H1 (cell line): ENCODE results near the gene LPP. TPM values are rescaled to one million over a fixed set of nuclear protein-coding genes. Genes with fewer than 3 reads are reported as not detected.

Experiments
- ASH2L ChIP-seq: fragments of 200-600, 300-600 bp; sonication (generic); IDR thresholded peaks from one replicate; pipeline ENCODE4 v1.7.1; 2017; ENCODE audit warnings: low read length
- CREB1 ChIP-seq: IDR thresholded peaks from 2 replicates; pipeline ENCODE4 v1.6.1; 2012; ENCODE audit warnings: inconsistent platforms
- CTCF ChIP-seq, 3 experiments: IDR thresholded peaks; 1 replicate in 2 of 3; 2 replicates in 1 of 3; pipeline versions ENCODE4 v1.5.1 to v1.6.1; 2011; ENCODE audit warnings: low read length in 3 of 3, mild to moderate bottlenecking in 3 of 3, inconsistent platforms in 2 of 3, low read depth in 1 of 3, moderate library complexity in 1 of 3; ENCODE audit not compliant: insufficient read depth in 1 of 3; ENCODE audit errors: control extremely low read depth in 1 of 3
- EP300 ChIP-seq, 2 experiments: IDR thresholded peaks; 1 replicate in 1 of 2; 2 replicates in 1 of 2; pipeline ENCODE4 v1.6.1; 2011 to 2012; ENCODE audit warnings: low read depth in 2 of 2, low read length in 2 of 2, mild to moderate bottlenecking in 2 of 2, borderline replicate concordance in 1 of 2, inconsistent platforms in 1 of 2, moderate library complexity in 1 of 2
- JUND ChIP-seq: IDR thresholded peaks from 2 replicates; pipeline ENCODE4 v1.6.1; 2011; ENCODE audit warnings: mild to moderate bottlenecking, improper control_type of control experiment, low read length
- NANOG ChIP-seq: IDR thresholded peaks from 2 replicates; pipeline ENCODE4 v1.6.1; 2011; ENCODE audit warnings: low read length, low read depth, mild to moderate bottlenecking, inconsistent platforms; ENCODE audit not compliant: insufficient read depth, poor library complexity, severe bottlenecking
- POLR2A ChIP-seq, 2 experiments: IDR thresholded peaks; 1 replicate in 1 of 2; 2 replicates in 1 of 2; pipeline ENCODE4 v1.6.1; 2011; ENCODE audit warnings: low read depth in 2 of 2, low read length in 2 of 2, mild to moderate bottlenecking in 2 of 2; ENCODE audit errors: control extremely low read depth in 1 of 2
- POLR2AphosphoS5 ChIP-seq: IDR thresholded peaks from 2 replicates; pipeline ENCODE4 v1.6.1; 2011; ENCODE audit warnings: low read depth, low read length
- POU5F1 ChIP-seq: IDR thresholded peaks from 2 replicates; pipeline ENCODE4 v1.6.1; 2011; ENCODE audit warnings: low read depth, mild to moderate bottlenecking, low read length, moderate library complexity
- RAD21 ChIP-seq, 2 experiments: IDR thresholded peaks in 1 of 2; conservative IDR thresholded peaks in 1 of 2; 2 replicates each; pipeline ENCODE4 v1.6.1; 2011; ENCODE audit warnings: low read depth in 2 of 2, low read length in 2 of 2, improper control_type of control experiment in 1 of 2, inconsistent platforms in 1 of 2, mild to moderate bottlenecking in 1 of 2, moderate library complexity in 1 of 2
- RBBP5 ChIP-seq: IDR thresholded peaks from 2 replicates; pipeline ENCODE4 v1.7.1; 2012; ENCODE audit warnings: low read depth, mild to moderate bottlenecking, inconsistent platforms, low read length, moderate library complexity, borderline replicate concordance
- RXRA ChIP-seq: IDR thresholded peaks from 2 replicates; pipeline ENCODE4 v1.6.1; 2011; ENCODE audit warnings: low read depth, mild to moderate bottlenecking, low read length, moderate library complexity; ENCODE audit not compliant: insufficient read depth
- SIN3A ChIP-seq, 2 experiments: IDR thresholded peaks in 1 of 2; conservative IDR thresholded peaks in 1 of 2; 2 replicates each; pipeline ENCODE4 v1.6.1; 2011 to 2012; ENCODE audit warnings: low read length in 2 of 2, improper control_type of control experiment in 1 of 2, low read depth in 1 of 2, mild to moderate bottlenecking in 1 of 2
- SP1 ChIP-seq: IDR thresholded peaks from 2 replicates; pipeline ENCODE4 v1.6.1; 2011; ENCODE audit warnings: low read depth, low read length
- SP2 ChIP-seq: IDR thresholded peaks from 2 replicates; pipeline ENCODE4 v1.6.1; 2012; ENCODE audit warnings: mild to moderate bottlenecking, low read length, inconsistent platforms
- TAF1 ChIP-seq: IDR thresholded peaks from 2 replicates; pipeline ENCODE4 v1.6.1; 2011; ENCODE audit warnings: mild to moderate bottlenecking, low read depth, low read length
- TAF7 ChIP-seq: optimal IDR thresholded peaks from 2 replicates; pipeline ENCODE3; 2011; ENCODE audit warnings: low read depth, mild to moderate bottlenecking, inconsistent platforms, low read length, moderate library complexity, borderline replicate concordance
- TBP ChIP-seq: IDR thresholded peaks from 2 replicates; pipeline ENCODE4 v1.6.1; 2011; ENCODE audit warnings: low read depth, low read length, improper control_type of control experiment
- TEAD4 ChIP-seq: IDR thresholded peaks from 2 replicates; pipeline ENCODE4 v1.6.1; 2012; ENCODE audit warnings: low read depth, low read length, inconsistent platforms, mixed read lengths
- YY1 ChIP-seq: IDR thresholded peaks from 2 replicates; pipeline ENCODE4 v1.6.1; 2011; ENCODE audit warnings: low read depth, mild to moderate bottlenecking, low read length
- polyA plus RNA-seq, 7 experiments: library from polyadenylated mRNA; depleted of rRNA in 3 of 7; stranded (reverse) in 5 of 7; unstranded in 2 of 7; fragments of >200 nt in 5 of 7; fragments of 200-250 nt in 2 of 7; gene quantifications; 1 replicate in 5 of 7; 2 replicates in 1 of 7; 4 replicates in 1 of 7; pipeline versions ENCODE4 v1.2.1 to v1.2.3, GENCODE V29; 2011 to 2013; ENCODE audit warnings: missing spikeins in 2 of 7, mixed read lengths in 2 of 7
- total RNA-seq: library from RNA; stranded (reverse); fragmentation: NEBNext Ultra II Directional; extraction: Animal tissue kit (Norgen Biotek cat#: 25700); gene quantifications from 2 replicates; pipeline ENCODE4 v1.2.1, GENCODE V29; 2021
- TF ChIP-seq, protein P1 (sequence below): IDR thresholded peaks from 2 replicates; pipeline ENCODE4 v1.6.1; 2012; ENCODE audit warnings: inconsistent platforms

Gene LPP
- total and polyA plus RNA-seq, 2 of the 8 experiments (the other 6 are each of a cell fraction or from before 2014, with no cell fraction given) = 10.0 to 53.3 TPM

DNA sequence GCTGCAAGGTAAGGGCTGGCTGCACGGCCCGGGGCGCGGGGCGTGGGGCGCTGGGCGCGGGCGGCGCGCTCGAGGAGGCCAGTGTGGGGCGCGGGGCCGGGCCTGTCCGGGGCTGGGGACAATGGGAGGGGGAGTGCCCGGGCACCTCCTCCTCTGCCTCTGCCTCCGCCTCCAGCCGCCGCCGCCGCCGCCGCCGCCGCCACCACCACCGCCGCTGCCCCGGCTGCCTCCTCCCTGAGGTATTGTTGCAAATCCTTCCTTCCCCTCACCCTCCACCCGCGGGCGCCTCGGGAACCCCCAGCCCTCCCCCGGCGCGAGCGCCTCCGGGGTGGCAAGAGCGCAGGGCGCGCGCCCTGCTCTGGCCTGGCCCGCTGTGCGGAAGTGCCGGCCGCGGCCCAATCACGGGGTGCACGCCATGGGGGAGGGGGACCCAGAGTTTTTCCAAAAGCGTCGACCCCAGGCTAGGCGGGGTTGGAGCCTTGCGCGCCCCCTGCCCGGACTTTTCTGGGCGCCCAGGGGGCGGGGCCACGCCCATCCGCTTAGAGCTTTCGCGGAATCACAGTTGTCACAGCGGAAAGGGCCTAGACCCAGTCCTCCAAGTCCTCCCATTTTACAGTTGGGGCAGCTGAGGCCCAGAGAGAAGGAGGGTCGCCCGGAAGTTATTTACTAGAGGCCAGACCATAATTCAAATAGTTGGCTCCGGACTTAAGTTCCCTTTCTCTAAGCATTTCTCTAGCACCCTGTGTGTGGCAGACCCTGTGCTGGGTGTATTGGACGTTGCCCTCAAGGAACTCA is at the start of gene LPP (continued):
- TF ChIP-seq ASH2L = peak; percentile 71
- TF ChIP-seq POLR2A (IDR thresholded peaks at IDR 0.05; ENCODE audit: control extremely low read depth in 1 of 2, low read depth in 2 of 2, low read length in 2 of 2) = peak; percentile 62 to 79
- no peak for TF ChIP-seq TEAD4
- TF ChIP-seq SIN3A (conservative IDR thresholded peaks at IDR 0.05 in 1 of 2, IDR thresholded peaks at IDR 0.05 in 1 of 2; ENCODE audit: low read depth in 1 of 2, low read length in 2 of 2) = 0 out of 4 replicates have a peak, but pooled peaks have one; percentile 20 to 55
- peak; percentile 66; the same call in 1 of the 2 replicates for TF ChIP-seq TBP
- TF ChIP-seq EP300 (IDR thresholded peaks at IDR 0.05; ENCODE audit: borderline replicate concordance in 1 of 2, low read depth in 2 of 2, low read length in 2 of 2) = peak in 1 of 2 experiments; percentile 68; a peak in 1 of 3 replicates
- TF ChIP-seq JUND = no peak
- peak; percentile 65 for TF ChIP-seq POLR2AphosphoS5
- TF ChIP-seq CTCF (IDR thresholded peaks at IDR 0.05; ENCODE audit: control extremely low read depth in 1 of 3, insufficient read depth in 1 of 3, low read depth in 1 of 3, low read length in 3 of 3) = peak in 1 of 3 experiments; percentile 19; a peak in 1 of 4 replicates
- 0 out of 2 replicates have a peak, but pooled peaks have one; percentile 23 for TF ChIP-seq YY1
- no peak for TF ChIP-seq POU5F1
- TF ChIP-seq RAD21 (IDR thresholded peaks at IDR 0.05 in 1 of 2, conservative IDR thresholded peaks at IDR 0.05 in 1 of 2; ENCODE audit: low read depth in 2 of 2, low read length in 2 of 2) = peak; percentile 23 to 36; a peak in 2 of 4 replicates
- peak; percentile 79 for TF ChIP-seq TAF7
- TF ChIP-seq CREB1 = peak; percentile 59
- TF ChIP-seq SP1 = 0 out of 2 replicates have a peak, but pooled peaks have one; percentile 11
- TF ChIP-seq SP2 = no peak
- TF ChIP-seq NANOG = no peak
- peak; percentile 81 for TF ChIP-seq TAF1
- TF ChIP-seq RXRA = no peak
- TF ChIP-seq, protein P1, sequence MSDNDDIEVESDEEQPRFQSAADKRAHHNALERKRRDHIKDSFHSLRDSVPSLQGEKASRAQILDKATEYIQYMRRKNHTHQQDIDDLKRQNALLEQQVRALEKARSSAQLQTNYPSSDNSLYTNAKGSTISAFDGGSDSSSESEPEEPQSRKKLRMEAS = peak; percentile 54; the same call in 1 of the 2 replicates
- peak; percentile 44; the same call in 1 of the 2 replicates for TF ChIP-seq RBBP5
- TF ChIP-seq, all 59 proteins: peak for 19
